Measurements from ENCODE around the gene SAMD13. TPM values are rescaled to one million over a fixed set of nuclear protein-coding genes. Genes with fewer than 3 reads are reported as not detected.
A peak's percentile ranks its signal among the peaks of the same experiment; 100 is the strongest.

SAMD13 gene
- total and polyA plus RNA-seq, 10 donors, result 0.39 to 2.8 (median 1.5) TPM

- Histone ChIP-seq H3K9me3 (no peaks in the 10 kb centered on the region), H3K36me3 (no peaks in the 10 kb centered on the region), H3K4me3 (no peak overlapping the region), H3K27me3 (replicated peaks in 1 of 7) (no peaks in the 10 kb centered on the region), H3K27ac (no peak overlapping the region), H3K4me1 (peaks cover 0 to 5% (median 0%) of the 10 kb centered on the region in 6 donors)
- DNase-seq, result no peak
- 88 to 96% (median 91%) methylated on average over 3 of the region's 3 CpGs for WGBS, 5 donors
- TF ChIP-seq POLR2A (IDR thresholded peaks at IDR 0.05) (no peak), POLR2AphosphoS5 (IDR thresholded peaks at IDR 0.05) (no peak), CTCF (IDR thresholded peaks at IDR 0.05 in 8 of 11, conservative IDR thresholded peaks at IDR 0.05 in 3 of 11) (no peak)
- intact Hi-C loops (cut with DNase I; ENCODE audit: low total_unique reads), result no loop called here
These were observed 60.3 kb downstream of the SAMD13 start for GRCh38 chr1:84361796-84362195.

GRCh38 chr1:84363019-84363418 lies 61.5 kb downstream of the SAMD13 start:
- no peak for DNase-seq
- 30 to 43% (median 36%) methylated on average over 5 of the region's 5 CpGs for WGBS, 5 donors
- H3K9me3 ChIP-seq, result no peaks in the 10 kb centered on the region
- H3K27me3 ChIP-seq (replicated peaks in 1 of 7), result no peaks in the 10 kb centered on the region
- TF ChIP-seq CTCF (IDR thresholded peaks at IDR 0.05 in 8 of 11, conservative IDR thresholded peaks at IDR 0.05 in 3 of 11) (no peak), POLR2AphosphoS5 (IDR thresholded peaks at IDR 0.05) (no peak), POLR2A (IDR thresholded peaks at IDR 0.05) (no peak)
- peaks cover 0 to 5% (median 0%) of the 10 kb centered on the region in 6 donors for H3K4me1 ChIP-seq
- no peak overlapping the region for H3K4me3 ChIP-seq
- intact Hi-C loops (cut with DNase I; ENCODE audit: low total_unique reads), result no loop called here
- no peak overlapping the region for H3K27ac ChIP-seq
- H3K36me3 ChIP-seq, result no peaks in the 10 kb centered on the region

- H3K4me3 ChIP-seq, result no peak overlapping the region
- H3K4me1 ChIP-seq, result peaks cover 0 to 5% (median 0%) of the 10 kb centered on the region in 6 donors
- H3K9me3 ChIP-seq, result no peaks in the 10 kb centered on the region
- WGBS, 5 donors, result 79 to 91% (median 87%) methylated on average over 5 of the region's 5 CpGs
- DNase-seq, result no peak
- TF ChIP-seq CTCF (IDR thresholded peaks at IDR 0.05 in 8 of 11, conservative IDR thresholded peaks at IDR 0.05 in 3 of 11), result no peak
- no peak for TF ChIP-seq POLR2AphosphoS5 (IDR thresholded peaks at IDR 0.05)
- intact Hi-C loops (cut with DNase I; ENCODE audit: low total_unique reads), result no loop called here
- no peak overlapping the region for H3K27ac ChIP-seq
- H3K36me3 ChIP-seq, result no peaks in the 10 kb centered on the region
- H3K27me3 ChIP-seq (replicated peaks in 1 of 7), result no peaks in the 10 kb centered on the region
These were observed 62.1 kb downstream of the SAMD13 start for GRCh38 chr1:84363622-84364021.

GRCh38 chr1:84365225-84366221 lies 64.0 kb downstream of the SAMD13 start:
- Histone ChIP-seq H3K27me3 (replicated peaks in 1 of 7) (no peaks in the 10 kb centered on the region), H3K4me1 (peaks cover 0 to 5% (median 0%) of the 10 kb centered on the region in 6 donors), H3K4me3 (no peak overlapping the region), H3K27ac (peak overlapping the region in 7 of 8 donors; percentile 39 to 70 (median 58)), H3K36me3 (no peaks in the 10 kb centered on the region), H3K9me3 (no peaks in the 10 kb centered on the region)
- no peak for DNase-seq
- intact Hi-C loops (cut with DNase I; ENCODE audit: low total_unique reads), result no loop called here
- peak in 1 of 3 donors; percentile 46 for TF ChIP-seq POLR2AphosphoS5 (IDR thresholded peaks at IDR 0.05)
- no peak for TF ChIP-seq POLR2A (IDR thresholded peaks at IDR 0.05)
- 46 to 53% (median 48%) methylated on average over 3 of the region's 3 CpGs for WGBS, 5 donors

Data from spleen (tissue), 11 donors.